Measurements from ENCODE around the gene KCNC3. TPM values are rescaled to one million over a fixed set of nuclear protein-coding genes. Genes with fewer than 3 reads are reported as not detected.
"Not testable (repeated sequence)": the region's sequence is repeated elsewhere in the genome, so short reads cannot be mapped to it uniquely, and the experiment has no call there.

KCNC3 gene
- total and polyA plus RNA-seq, 4 donors, result 0.56 to 1.6 (median 1.1) TPM

GRCh38 chr19:50330365-50331078 is 1.3 kb upstream of the KCNC3 start:
- Histone ChIP-seq H3K27ac (ENCODE audit: low read depth in 1 of 2, low read length in 2 of 2) (peak overlapping the region; percentile 17 to 56), H3K27me3 (ENCODE audit: control insufficient read depth in 4 of 4, insufficient read depth in 4 of 4, low read length in 3 of 4) (peaks cover 0 to 3% (median 0%) of the 10 kb centered on the region in 4 donors), H3K36me3 (ENCODE audit: control insufficient read depth in 4 of 4, insufficient read depth in 3 of 4, low read depth in 1 of 4, low read length in 3 of 4) (no peaks in the 10 kb centered on the region), H3K9ac (ENCODE audit: low read depth in 1 of 2, low read length in 2 of 2) (no peak overlapping the region), H3K9me3 (ENCODE audit: control insufficient read depth in 4 of 4, low read length in 3 of 4) (no peaks in the 10 kb centered on the region), H3K4me1 (ENCODE audit: control insufficient read depth in 4 of 4, insufficient read depth in 4 of 4, low read length in 3 of 4) (peaks cover 18 to 62% (median 43%) of the 10 kb centered on the region in 4 donors), H3K4me3 (ENCODE audit: low read depth in 1 of 3, low read length in 3 of 3) (peak overlapping the region in 2 of 3 donors; percentile 38 to 46)
- peak; percentile 82 for DNase-seq (ENCODE audit: low spot score)
- 4% methylated on average over 48 of the region's 48 CpGs for WGBS
- TF ChIP-seq EGR1 (IDR thresholded peaks at IDR 0.05; ENCODE audit: low read depth in 2 of 2), result no peak
- TF ChIP-seq ATF3 (IDR thresholded peaks at IDR 0.05), result no peak
- no peak for TF ChIP-seq MAX (IDR thresholded peaks at IDR 0.05)
- TF ChIP-seq REST (IDR thresholded peaks at IDR 0.05), result no peak
- no peak for TF ChIP-seq JUND (IDR thresholded peaks at IDR 0.05)
- no peak for TF ChIP-seq HNF4G (IDR thresholded peaks at IDR 0.05)
- TF ChIP-seq ZBTB33 (IDR thresholded peaks at IDR 0.05), result no peak
- no peak for TF ChIP-seq CTCF (IDR thresholded peaks at IDR 0.05; ENCODE audit: low read depth, low read length, missing input control)
- TF ChIP-seq RAD21 (IDR thresholded peaks at IDR 0.05), result no peak
- TF ChIP-seq YY1 (IDR thresholded peaks at IDR 0.05), result no peak
- TF ChIP-seq FOXA1 (IDR thresholded peaks at IDR 0.05), result no peak
- TF ChIP-seq GABPA (IDR thresholded peaks at IDR 0.05 in 1 of 2, conservative IDR thresholded peaks at IDR 0.05 in 1 of 2), result no peak
- TF ChIP-seq FOXA2 (IDR thresholded peaks at IDR 0.05), result no peak
- no peak for TF ChIP-seq SP1 (IDR thresholded peaks at IDR 0.05)

GRCh38 chr19:50329926-50330294 is 733 bp upstream of the KCNC3 start:
- 26% methylated on average over 18 of the region's 18 CpGs for WGBS
- H3K4me3 ChIP-seq (ENCODE audit: low read depth in 1 of 3, low read length in 3 of 3); DNase-seq (ENCODE audit: low spot score); H3K9ac ChIP-seq (ENCODE audit: low read depth in 1 of 2, low read length in 2 of 2); H3K27me3 ChIP-seq (ENCODE audit: control insufficient read depth in 4 of 4, insufficient read depth in 4 of 4, low read length in 3 of 4); H3K36me3 ChIP-seq (ENCODE audit: control insufficient read depth in 4 of 4, insufficient read depth in 3 of 4, low read depth in 1 of 4, low read length in 3 of 4); H3K9me3 ChIP-seq (ENCODE audit: control insufficient read depth in 4 of 4, low read length in 3 of 4): not testable (repeated sequence)
- peak overlapping the region; percentile 63 to 81 for H3K27ac ChIP-seq (ENCODE audit: low read depth in 1 of 2, low read length in 2 of 2)
- peaks cover 22 to 67% (median 47%) of the 10 kb centered on the region in 4 donors for H3K4me1 ChIP-seq (ENCODE audit: control insufficient read depth in 4 of 4, insufficient read depth in 4 of 4, low read length in 3 of 4)
